Tibial nerve (tissue), 4 donors: ENCODE measurements around the gene RBMS3. TPM values are rescaled to one million over a fixed set of nuclear protein-coding genes. Genes with fewer than 3 reads are reported as not detected.

ENCODE experiments used
- DNase-seq, 2 donors: peaks; one replicate each; pipeline ENCODE4 v3.0.0-alpha.2; 2019; ENCODE audit warnings: low spot score in 2 of 2
- H3K27ac ChIP-seq, 4 donors: fragments of 200-600 bp; sonication (generic) in 3 of 4; one replicate each; pipeline ENCODE4 v1.5.1; 2017 to 2019; ENCODE audit warnings: mild to moderate bottlenecking in 1 of 4
- H3K27me3 ChIP-seq, 2 donors: fragments of 200-600 bp; sonication (generic) in 1 of 2; one replicate each; pipeline versions ENCODE4 v1.5.1 to v1.6.0; 2017 to 2019
- H3K36me3 ChIP-seq, 3 donors: fragments of 200-600 bp; sonication (generic); one replicate each; pipeline ENCODE4 v1.5.1; 2018 to 2019
- H3K4me1 ChIP-seq, 4 donors: fragments of 200-600 bp; sonication (generic) in 3 of 4; one replicate each; pipeline ENCODE4 v1.5.1; 2017 to 2019
- H3K4me3 ChIP-seq, 4 donors: fragments of 200-600 bp; sonication (generic) in 3 of 4; one replicate each; pipeline ENCODE4 v1.5.1; 2017 to 2019; ENCODE audit warnings: mild to moderate bottlenecking in 1 of 4, moderate library complexity in 1 of 4
- H3K9me3 ChIP-seq, 4 donors: fragments of 200-600 bp; sonication (generic) in 3 of 4; one replicate each; pipeline ENCODE4 v1.5.1; 2017 to 2019
- EP300 ChIP-seq, 2 donors: sonication (generic); formaldehyde crosslinking; IDR thresholded peaks; one replicate each; pipeline ENCODE4 v1.6.1; 2017; ENCODE audit warnings: antibody characterized with exemption in 2 of 2, mild to moderate bottlenecking in 1 of 2
- POLR2A ChIP-seq, 2 donors: fragments of 450-650 bp; IDR thresholded peaks; one replicate each; pipeline ENCODE4 v1.6.1; 2017; ENCODE audit warnings: antibody characterized with exemption in 2 of 2, mild to moderate bottlenecking in 2 of 2, moderate library complexity in 2 of 2
- WGBS, 2 donors: methylation state at CpG; one replicate each; pipeline ENCODE4 v1.1.5; 2018; 5-methylcytosine and 5-hydroxymethylcytosine counted together
- total RNA-seq, 4 donors: library from RNA; depleted of rRNA; stranded (reverse); fragments of >200 nt; gene quantifications; one replicate each; pipeline ENCODE4 v1.1.0, GENCODE V29; 2016
- TF ChIP-seq, protein P1 (sequence below), 5 experiments: fragments of 200-600 bp in 3 of 5; fragments of 450-650 bp in 2 of 5; sonication (generic) in 3 of 5; IDR thresholded peaks; one replicate each; pipeline ENCODE4 v1.5.1; 2016 to 2019; ENCODE audit warnings: antibody characterized with exemption in 5 of 5, mild to moderate bottlenecking in 3 of 5, moderate library complexity in 2 of 5

Gene RBMS3
- total RNA-seq, 4 donors from 2014 or later, result 157 to 175 (median 161) TPM

GRCh38 chr3:29267226-29267625, 13.6 kb upstream of the RBMS3 start:
- no peak for DNase-seq
- TF ChIP-seq EP300 (IDR thresholded peaks at IDR 0.05) (no peak), POLR2A (IDR thresholded peaks at IDR 0.05) (no peak)
- TF ChIP-seq, protein P1, sequence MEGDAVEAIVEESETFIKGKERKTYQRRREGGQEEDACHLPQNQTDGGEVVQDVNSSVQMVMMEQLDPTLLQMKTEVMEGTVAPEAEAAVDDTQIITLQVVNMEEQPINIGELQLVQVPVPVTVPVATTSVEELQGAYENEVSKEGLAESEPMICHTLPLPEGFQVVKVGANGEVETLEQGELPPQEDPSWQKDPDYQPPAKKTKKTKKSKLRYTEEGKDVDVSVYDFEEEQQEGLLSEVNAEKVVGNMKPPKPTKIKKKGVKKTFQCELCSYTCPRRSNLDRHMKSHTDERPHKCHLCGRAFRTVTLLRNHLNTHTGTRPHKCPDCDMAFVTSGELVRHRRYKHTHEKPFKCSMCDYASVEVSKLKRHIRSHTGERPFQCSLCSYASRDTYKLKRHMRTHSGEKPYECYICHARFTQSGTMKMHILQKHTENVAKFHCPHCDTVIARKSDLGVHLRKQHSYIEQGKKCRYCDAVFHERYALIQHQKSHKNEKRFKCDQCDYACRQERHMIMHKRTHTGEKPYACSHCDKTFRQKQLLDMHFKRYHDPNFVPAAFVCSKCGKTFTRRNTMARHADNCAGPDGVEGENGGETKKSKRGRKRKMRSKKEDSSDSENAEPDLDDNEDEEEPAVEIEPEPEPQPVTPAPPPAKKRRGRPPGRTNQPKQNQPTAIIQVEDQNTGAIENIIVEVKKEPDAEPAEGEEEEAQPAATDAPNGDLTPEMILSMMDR (IDR thresholded peaks at IDR 0.05), result no peak
- 78 to 86% methylated on average over 4 of the region's 4 CpGs for WGBS, 2 donors
- H3K4me1 ChIP-seq, result no peaks in the 10 kb centered on the region
- H3K9me3 ChIP-seq, result no peaks in the 10 kb centered on the region
- H3K36me3 ChIP-seq, result peaks cover 0 to 4% (median 0%) of the 10 kb centered on the region in 3 donors
- no peaks in the 10 kb centered on the region for H3K27me3 ChIP-seq
- no peak overlapping the region for H3K4me3 ChIP-seq
- H3K27ac ChIP-seq, result no peak overlapping the region

- no peak overlapping the region for H3K27ac ChIP-seq
- no peaks in the 10 kb centered on the region for H3K27me3 ChIP-seq
- no peaks in the 10 kb centered on the region for H3K9me3 ChIP-seq
- H3K4me1 ChIP-seq, result no peaks in the 10 kb centered on the region
- H3K36me3 ChIP-seq, result peaks cover 0 to 4% (median 0%) of the 10 kb centered on the region in 3 donors
- TF ChIP-seq POLR2A (IDR thresholded peaks at IDR 0.05) (no peak), EP300 (IDR thresholded peaks at IDR 0.05) (no peak)
- TF ChIP-seq, protein P1 (IDR thresholded peaks at IDR 0.05), result no peak
- no peak overlapping the region for H3K4me3 ChIP-seq
- 98% methylated on average over 2 of the region's 2 CpGs for WGBS, 2 donors
- no peak for DNase-seq
Measured at GRCh38 chr3:29268651-29269050, 12.2 kb upstream of the RBMS3 start.

GRCh38 chr3:29270752-29271151, 10.1 kb upstream of the RBMS3 start:
- Histone ChIP-seq H3K36me3 (no peaks in the 10 kb centered on the region), H3K9me3 (no peaks in the 10 kb centered on the region), H3K27me3 (no peaks in the 10 kb centered on the region), H3K27ac (no peak overlapping the region), H3K4me3 (no peak overlapping the region), H3K4me1 (peaks cover 0 to 7% (median 0%) of the 10 kb centered on the region in 4 donors)
- WGBS, 2 donors, result 92 to 94% methylated on average over 1 of the region's 1 CpG
- DNase-seq, result no peak
- TF ChIP-seq POLR2A (IDR thresholded peaks at IDR 0.05) (no peak), EP300 (IDR thresholded peaks at IDR 0.05) (no peak)
- TF ChIP-seq, protein P1 (IDR thresholded peaks at IDR 0.05), result no peak

- no peak overlapping the region for H3K4me3 ChIP-seq
- TF ChIP-seq, protein P1 (IDR thresholded peaks at IDR 0.05), result no peak
- TF ChIP-seq POLR2A (IDR thresholded peaks at IDR 0.05) (no peak), EP300 (IDR thresholded peaks at IDR 0.05) (no peak)
- no peak for DNase-seq
- no peaks in the 10 kb centered on the region for H3K36me3 ChIP-seq
- 67 to 75% methylated on average over 3 of the region's 3 CpGs for WGBS, 2 donors
- no peaks in the 10 kb centered on the region for H3K9me3 ChIP-seq
- peaks cover 0 to 8% (median 0%) of the 10 kb centered on the region in 4 donors for H3K4me1 ChIP-seq
- no peaks in the 10 kb centered on the region for H3K27me3 ChIP-seq
- H3K27ac ChIP-seq, result no peak overlapping the region
Measured at GRCh38 chr3:29271475-29271874, 9.4 kb upstream of the RBMS3 start.

- peaks cover 0 to 34% (median 2%) of the 10 kb centered on the region in 4 donors for H3K4me1 ChIP-seq
- no peak overlapping the region for H3K27ac ChIP-seq
- TF ChIP-seq EP300 (IDR thresholded peaks at IDR 0.05), result no peak
- no peaks in the 10 kb centered on the region for H3K36me3 ChIP-seq
- no peaks in the 10 kb centered on the region for H3K27me3 ChIP-seq
- no peaks in the 10 kb centered on the region for H3K9me3 ChIP-seq
- WGBS, 2 donors, result 93 to 98% methylated on average over 3 of the region's 3 CpGs
- no peak overlapping the region for H3K4me3 ChIP-seq
- no peak for DNase-seq
Measured at GRCh38 chr3:29274667-29275066, 6.2 kb upstream of the RBMS3 start.

DNA sequence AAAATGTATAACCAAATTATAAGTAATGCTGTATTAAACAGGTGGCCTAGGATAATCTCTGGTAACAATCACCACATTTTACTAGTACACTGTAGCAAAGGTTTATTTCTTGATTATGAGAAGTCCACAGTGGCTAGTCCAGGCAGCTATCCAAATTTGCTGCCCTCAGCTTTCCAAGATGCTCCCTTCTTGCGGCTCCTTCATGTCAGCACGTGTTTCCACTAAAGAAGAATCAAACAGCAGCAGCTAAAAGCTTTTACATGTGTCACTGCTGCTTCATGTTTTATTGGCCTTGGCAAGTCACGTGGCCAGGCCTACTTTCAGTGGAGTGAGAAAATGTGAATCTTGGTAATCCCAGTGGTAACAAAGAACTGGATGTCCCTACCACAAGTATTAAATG, 5.6 kb upstream of the RBMS3 start:
- Histone ChIP-seq H3K4me1 (peaks cover 0 to 39% (median 5%) of the 10 kb centered on the region in 4 donors), H3K4me3 (no peak overlapping the region), H3K27me3 (no peaks in the 10 kb centered on the region), H3K9me3 (no peaks in the 10 kb centered on the region), H3K36me3 (no peaks in the 10 kb centered on the region), H3K27ac (peak overlapping the region in 1 of 4 donors; percentile 2)
- peak; percentile 22 to 24 for DNase-seq
- TF ChIP-seq EP300 (IDR thresholded peaks at IDR 0.05) (peak in 1 of 2 donors; percentile 21), POLR2A (IDR thresholded peaks at IDR 0.05) (no peak)
- 43 to 51% methylated on average over 3 of the region's 3 CpGs for WGBS, 2 donors
